Head of caudate nucleus (tissue), 42 donors: ENCODE results near the gene SOCS7.

Experiments
- DNase-seq, 42 donors: peaks; one replicate each; pipeline versions ENCODE4 v3.0.0 to v3.0.0-alpha.2; 2020 to 2021; ENCODE audit warnings: mixed read lengths in 7 of 42
- intact Hi-C: fragments of 100-400 bp; cut with DNase I; formaldehyde crosslinking; loops from one replicate; pipeline ENCODE4 v1.15.0; 2022

The SOCS7 gene

DNA sequence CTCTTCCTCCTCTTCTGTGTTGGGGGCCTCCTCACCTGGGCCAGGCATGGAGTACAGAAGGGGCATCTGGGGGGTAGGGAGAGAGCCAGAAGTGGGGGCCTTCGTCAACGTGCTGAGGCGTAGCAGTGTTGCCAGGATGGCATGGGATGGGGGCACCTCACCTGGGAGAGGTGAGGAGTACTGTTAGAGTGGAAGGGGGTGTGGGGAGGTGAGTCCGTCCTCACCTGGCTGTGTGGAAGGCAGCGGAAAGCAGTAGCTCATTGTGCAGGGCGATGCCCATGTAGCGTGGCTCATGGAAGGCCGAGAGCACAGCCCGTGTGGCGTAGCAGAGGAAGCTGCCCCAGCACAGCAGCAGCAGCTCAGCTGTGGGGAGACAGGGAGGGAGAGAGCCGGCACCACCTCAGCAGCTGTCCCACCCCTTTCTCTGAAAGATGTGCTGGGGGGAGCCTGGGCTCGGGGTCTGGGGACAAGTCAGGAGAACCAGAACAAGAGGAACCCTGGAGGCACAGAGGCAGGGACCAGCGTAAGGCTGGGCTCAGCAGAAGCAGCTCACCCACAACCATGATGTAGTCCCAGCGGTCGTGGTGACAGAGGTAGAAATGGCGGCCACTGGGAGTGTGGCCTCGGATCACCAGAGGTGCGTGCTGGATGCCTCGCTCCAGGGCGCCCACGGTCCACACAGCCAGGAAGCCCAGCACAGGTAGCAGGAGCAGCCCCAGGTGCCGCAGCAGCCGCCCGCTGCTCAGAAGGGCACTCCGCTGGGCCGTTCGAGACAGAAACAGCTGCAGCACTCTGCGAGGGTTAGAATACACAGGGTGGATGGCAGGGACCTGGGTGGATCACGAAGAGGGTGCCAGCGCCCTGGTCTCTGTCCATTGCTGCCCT lies 16.9 kb upstream of the SOCS7 start:
- no peak for DNase-seq
- intact Hi-C loops, result no loop called here

DNA sequence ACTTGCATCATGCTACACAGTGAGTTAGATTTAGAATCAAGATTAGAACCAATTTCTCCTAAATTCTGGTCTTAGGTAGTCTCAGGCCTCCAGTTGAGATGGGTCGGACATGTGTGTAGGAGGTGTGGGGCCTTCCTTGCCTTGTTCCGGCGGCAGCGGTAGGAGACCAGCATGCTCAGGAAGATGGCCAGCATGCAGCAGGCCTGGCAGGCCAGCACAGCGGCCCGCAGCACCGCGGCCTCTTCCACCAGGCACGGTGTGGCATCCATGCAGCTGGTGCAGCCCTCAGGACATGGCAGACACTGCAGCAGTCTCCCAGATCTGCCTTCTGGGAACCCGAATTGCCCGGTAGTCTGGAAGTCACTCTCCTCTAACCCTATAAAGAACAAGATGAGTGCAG lies 14.8 kb upstream of the SOCS7 start:
- DNase-seq, result no peak
- intact Hi-C loops, result no loop called here

DNA sequence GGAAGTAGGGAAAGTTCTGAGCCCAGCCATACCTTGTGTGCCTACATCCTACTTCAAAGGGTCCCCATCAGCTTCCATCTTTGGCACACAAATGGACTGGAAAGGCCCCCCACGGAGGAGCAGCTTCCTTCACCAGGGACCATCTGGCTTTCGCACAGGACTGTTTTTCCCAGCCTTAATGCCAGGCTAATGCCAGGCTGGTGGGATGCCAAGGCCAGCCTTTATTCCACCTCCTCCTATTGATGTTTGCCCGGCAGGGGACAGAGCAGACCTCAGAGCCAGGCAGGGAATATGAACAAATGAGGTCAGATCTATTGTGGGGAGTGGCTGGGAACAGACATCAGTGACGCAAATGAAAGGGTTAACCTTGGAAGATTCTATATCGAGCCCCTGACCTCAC lies 13.6 kb upstream of the SOCS7 start:
- DNase-seq, result peak in 2 of 42 donors; percentile 39
- intact Hi-C loops, result no loop called here

DNA sequence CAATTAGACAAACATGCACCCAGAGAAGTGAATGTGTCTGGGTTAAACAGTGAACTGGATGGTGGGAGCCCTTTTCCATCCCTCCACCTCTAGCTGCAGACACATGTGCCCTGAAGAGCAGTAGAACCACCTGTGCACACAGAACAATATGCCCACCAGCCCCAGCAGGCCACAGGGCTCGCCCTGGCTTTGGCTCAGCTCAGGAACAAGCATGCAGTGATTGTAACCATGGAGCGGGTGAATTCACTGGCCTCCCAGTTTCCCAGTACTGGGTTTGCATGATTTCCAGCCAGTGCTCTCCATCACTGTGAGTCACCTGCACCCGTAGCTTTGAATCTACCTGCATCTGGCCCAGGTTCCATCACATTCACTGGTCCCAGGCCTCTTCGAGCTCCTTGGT lies 13.1 kb upstream of the SOCS7 start:
- no peak for DNase-seq
- intact Hi-C loops, result no loop called here

DNA sequence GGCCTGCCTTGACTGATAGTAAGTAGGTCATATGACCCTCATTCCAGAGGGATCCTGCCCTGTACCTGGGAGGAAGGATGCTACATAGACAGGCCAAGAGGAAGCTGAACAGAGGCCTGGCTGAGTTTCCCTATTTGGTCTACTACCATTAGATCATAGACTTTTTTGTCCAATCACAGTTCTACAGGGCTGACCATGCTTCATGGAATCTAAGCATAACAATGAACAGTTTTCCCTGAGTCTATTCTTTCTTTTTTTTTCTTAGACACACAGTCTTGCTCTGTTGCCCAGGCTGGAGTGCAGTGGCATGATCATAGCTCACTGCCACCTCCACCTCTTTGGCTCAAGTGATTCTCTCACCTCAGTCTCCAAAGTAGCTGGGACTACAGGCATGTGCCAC lies 11.8 kb upstream of the SOCS7 start:
- intact Hi-C loops, result no loop called here
- DNase-seq, result no peak

DNA sequence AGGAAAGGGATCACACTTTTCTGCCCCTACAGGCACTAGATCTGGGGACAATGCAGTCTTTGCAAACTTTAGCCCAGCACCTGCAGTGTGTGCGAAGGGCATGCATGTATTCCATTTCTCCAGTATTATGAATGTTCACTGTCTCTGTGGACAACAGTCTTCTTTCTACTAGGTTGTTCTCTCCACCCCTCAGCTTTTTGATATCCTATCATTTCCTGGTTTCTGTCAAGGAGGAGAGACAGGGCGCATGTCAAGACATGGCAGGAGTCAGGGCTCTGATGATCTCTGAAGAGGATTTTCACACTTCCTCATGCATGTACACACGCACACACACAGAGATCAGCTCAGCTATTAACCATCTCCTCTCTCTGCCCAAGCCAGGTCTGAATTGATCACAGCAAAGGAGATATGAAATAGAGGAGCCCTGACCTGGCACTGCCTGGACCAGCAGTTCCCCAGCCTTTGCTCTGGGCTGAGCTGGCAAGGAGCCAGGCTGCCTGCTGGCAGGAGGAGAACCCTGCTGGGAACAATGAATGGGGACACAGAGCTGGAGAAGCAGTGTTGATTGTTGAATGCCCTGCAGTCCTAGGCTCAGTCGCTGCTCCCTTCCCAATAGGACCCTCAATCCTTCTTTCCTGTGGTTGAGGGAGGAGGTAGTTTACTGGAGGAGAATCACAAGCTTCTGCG lies 10.5 kb upstream of the SOCS7 start:
- peak; percentile 64 to 95 (median 89) for DNase-seq
- intact Hi-C loops, result no loop called here

DNA sequence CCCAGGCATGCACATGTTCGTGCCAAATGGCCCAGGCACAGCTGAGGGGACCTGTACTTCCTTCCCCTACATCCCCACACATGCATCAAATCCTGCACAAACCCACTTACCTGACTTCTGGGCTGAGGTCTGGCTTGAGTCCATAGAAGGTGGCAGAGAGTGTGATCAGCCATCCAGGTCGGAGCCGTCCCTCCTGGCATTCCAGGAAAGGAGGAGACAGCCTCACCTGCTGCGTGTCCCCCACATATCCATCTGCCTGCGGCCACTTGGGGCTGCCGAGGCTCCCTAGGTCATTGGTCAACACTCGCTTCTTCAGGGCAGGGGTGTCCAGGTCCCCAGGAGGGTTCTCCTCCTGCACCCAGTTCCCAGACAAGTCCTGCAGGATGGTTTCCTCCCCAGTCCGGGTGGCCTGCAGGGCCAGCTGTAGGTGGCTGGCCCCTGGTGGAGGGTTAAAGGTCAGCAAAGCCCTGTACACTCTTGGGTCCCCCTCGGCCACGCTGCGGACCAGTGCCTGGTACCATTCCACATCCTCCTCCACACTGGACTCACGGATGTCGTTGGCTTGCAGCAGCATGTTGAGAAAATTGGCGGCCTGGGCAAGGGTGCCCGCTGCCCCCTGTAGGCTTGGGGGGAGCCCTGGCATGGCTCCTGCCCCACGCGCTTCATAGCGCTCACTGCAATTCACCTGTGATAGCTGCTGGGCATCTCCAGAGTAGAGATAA lies 8.6 kb upstream of the SOCS7 start:
- intact Hi-C loops, result no loop called here
- no peak for DNase-seq

DNA sequence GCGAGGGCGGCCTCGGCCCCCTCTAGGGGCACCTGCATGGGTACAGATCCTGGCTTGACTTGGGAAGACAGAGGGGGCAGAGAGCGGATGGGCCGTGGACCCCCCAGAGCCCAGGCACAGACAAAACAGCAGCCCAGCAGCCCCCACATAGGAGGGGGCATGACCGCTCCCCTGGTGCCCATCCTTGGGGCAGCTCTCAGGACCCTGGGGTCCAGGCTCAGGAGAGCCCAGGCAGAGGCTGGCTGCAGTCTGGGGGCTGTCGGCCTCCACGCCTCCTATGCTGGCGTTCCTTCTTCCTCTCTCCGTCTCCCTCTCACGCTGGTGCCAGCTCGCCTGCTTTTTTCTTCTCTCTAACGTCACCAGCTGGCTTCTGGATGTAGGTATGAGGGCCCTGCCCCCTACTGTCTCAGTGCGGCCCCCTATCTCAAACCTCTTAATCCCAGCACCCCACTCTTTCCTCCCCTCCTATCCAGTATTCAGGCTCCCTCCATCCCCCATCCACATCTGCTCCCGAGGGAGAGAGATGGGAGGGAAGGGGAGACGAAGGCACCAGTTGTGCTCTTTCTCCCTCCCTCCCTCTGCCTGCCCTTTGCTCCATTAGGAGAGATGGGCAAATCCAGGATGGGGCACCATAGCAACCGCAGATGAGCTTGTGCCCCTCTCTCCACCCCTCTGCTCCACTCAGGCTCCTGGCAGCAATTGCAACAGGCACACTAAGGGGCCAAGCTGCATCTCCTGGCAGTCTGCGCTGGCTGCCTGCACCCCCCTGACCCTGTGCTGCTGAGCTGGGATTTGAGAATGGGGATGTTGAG lies 7.8 kb upstream of the SOCS7 start, which contains the start of gene GPR179:
Gene GPR179, minus strand, starts transcription at position 349 of the 812 bp plus-strand sequence. Its CDS starts 167 bp downstream, at position 182.
- peak in 4 of 42 donors; percentile 13 to 47 (median 32) for DNase-seq
- intact Hi-C loops, result no loop called here

DNA sequence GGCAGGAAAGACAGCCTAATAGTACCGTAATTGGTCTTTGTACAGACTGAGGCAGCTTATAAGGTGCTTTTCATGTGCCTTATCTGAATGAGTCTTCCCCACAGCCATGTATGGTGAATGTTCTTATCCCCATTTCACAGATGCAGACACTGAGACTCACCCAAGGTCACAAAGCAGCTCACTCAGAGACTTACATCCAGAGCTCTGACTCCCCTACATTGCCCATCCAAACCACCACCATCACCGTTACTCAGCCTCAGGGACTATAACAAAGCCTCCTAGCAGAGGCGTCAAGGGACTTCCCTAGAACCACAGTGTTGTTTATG lies 7.3 kb upstream of the SOCS7 start:
- no peak for DNase-seq
- intact Hi-C loops, result no loop called here

DNA sequence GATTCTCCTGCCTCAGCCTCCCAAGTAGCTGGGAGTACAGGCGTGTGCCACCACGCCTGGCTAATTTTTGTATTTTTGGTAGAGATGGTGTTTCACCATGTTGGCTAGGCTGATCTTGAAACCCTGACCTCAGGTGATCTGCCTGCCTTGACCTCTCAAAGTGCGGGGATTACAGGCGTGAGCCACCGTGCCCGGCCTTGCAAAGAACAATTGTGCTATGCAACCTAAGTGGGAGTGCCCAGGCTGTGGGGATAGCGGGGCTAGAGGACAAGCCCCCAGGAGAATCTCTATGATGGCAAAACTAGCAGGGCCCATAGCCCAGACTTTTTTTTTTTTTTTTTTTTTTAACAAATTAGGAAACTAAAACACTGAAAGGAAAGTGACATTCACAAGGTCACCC lies 5.9 kb upstream of the SOCS7 start:
- DNase-seq, result no peak

DNA sequence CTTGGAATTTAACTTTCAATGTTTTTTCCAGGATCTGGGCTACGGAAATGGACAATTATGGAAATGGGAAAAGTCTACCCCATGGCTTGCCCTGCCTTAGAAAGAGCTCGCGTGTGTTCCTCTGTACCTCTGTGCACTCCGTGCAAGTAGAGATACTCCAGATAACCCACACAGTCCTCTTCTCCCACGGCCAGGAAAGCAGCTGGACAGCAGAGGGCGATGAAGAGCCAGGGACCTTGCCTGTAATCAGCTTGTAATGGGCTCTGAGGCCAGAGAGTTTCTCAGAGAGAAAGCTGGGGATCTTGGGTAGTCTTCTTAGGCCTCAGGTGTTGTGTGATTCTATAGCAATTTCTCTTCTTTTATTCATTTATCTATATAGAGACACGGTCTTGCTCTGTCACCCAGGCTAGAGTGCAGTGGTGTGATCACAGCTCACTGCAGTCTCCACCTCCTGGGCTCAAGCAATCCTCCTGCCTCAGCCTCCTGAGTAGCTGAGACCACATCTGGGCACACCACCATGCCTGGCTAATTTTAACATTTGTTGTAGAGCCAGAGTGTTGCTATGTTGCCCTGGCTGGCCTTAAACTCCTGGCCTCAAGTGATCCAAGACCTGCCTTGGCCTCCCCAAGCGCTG lies 2.4 kb upstream of the SOCS7 start:
- intact Hi-C loops, result no loop called here
- DNase-seq, result peak; percentile 66 to 95 (median 88)

More for the DNA sequence above, 5.9 kb upstream of the SOCS7 start:
- intact Hi-C loops, result no loop called here

DNA sequence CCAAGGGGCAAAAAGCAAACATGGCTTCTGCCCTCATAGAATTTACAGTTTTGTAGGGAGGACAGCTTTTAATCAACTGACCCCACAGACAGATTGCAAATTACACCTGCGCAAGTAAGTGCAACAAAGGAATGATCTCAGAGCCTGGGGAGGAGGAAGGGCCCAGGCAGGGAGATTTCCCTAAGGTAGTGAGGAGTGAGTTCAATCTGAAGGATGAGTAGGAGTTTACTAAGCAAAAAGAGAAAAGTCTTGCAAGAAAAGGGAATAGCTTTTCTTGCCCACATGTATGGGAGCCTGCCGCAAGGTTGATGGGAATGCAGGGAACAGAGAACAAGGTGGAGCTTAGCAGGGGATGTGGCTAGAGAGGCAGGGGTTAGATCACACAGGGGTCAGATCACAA lies 1.6 kb upstream of the SOCS7 start:
- DNase-seq, result peak in 18 of 42 donors; percentile 12 to 77 (median 37)
- intact Hi-C loops, result loop anchor here (5.0 kb wide), 1 partner anchor 62 kb away; no protein-coding TSS in a partner anchor

DNA sequence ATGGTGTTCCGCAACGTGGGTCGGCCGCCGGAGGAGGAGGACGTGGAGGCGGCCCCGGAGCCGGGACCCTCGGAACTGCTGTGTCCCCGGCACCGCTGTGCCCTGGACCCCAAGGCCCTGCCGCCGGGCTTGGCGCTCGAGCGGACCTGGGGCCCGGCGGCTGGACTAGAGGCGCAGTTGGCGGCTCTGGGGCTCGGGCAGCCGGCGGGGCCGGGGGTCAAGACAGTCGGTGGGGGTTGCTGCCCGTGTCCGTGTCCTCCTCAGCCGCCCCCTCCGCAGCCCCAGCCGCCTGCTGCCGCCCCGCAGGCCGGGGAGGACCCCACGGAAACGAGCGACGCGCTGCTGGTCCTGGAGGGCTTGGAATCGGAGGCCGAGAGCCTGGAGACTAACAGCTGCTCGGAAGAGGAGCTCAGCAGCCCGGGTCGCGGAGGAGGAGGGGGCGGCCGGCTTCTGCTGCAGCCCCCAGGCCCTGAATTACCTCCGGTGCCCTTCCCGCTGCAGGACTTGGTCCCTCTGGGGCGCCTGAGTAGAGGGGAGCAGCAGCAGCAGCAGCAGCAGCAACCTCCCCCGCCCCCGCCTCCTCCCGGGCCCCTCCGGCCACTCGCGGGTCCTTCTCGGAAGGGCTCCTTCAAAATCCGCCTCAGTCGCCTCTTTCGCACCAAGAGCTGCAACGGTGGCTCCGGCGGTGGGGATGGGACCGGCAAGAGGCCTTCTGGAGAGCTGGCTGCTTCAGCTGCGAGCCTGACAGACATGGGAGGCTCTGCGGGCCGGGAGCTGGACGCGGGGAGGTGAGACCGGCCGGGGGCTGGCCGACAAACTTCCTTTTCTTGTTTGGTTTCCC lies 821 bp downstream of the SOCS7 start:
- intact Hi-C loops, result loop anchor here (5.0 kb wide), 1 partner anchor 60 kb away; no protein-coding TSS in a partner anchor
- DNase-seq, result peak in 34 of 42 donors; percentile 13 to 65 (median 41)

DNA sequence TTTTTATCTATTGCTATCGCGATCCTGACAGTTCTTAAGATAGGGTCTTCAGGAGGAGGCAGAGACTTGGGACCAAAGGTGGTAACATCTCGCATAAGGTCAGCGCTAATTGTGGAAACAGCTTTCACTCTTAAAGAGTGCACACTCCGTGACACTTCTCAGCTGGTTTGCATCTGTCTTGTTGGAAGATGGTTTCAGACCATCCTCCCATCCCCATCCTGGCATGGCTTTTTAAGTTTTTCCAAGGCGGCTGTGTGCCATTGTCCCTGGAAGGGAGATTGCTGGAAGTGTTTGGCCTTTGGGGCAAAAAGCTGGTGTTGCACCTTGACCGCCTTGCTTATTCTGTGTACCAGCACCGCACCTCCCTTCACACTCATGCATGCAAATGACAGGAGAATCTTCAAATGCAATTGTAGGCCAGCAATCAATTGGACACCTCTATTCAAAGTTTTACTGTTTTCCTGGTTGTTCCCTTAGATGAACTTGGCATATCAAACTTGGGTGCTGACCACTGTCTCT lies 1.5 kb downstream of the SOCS7 start:
- DNase-seq, result no peak

DNA sequence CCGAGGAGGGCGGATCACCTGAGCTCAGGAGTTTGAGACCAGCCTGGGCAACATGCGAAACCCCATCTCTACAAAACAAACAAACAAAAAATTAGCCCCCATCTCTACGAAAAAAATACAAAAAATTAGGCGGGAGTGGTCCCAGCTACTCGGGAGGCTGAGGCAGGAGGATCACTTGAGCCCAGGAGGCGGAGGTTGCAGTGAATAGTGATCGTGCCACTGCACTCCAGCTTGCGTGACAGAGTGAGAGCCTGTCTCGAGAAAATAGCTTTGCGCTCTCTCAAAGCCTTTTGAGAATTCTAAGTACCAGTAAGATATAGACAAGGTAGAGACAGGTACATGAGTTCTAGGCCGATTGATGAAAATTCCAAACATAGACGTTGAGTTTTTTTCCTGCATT lies 2.0 kb downstream of the SOCS7 start:
- DNase-seq, result no peak

More for the DNA sequence above, 1.5 kb downstream of the SOCS7 start:
- intact Hi-C loops, result loop anchor here (5.0 kb wide), 1 partner anchor 59 kb away; no protein-coding TSS in a partner anchor

DNA sequence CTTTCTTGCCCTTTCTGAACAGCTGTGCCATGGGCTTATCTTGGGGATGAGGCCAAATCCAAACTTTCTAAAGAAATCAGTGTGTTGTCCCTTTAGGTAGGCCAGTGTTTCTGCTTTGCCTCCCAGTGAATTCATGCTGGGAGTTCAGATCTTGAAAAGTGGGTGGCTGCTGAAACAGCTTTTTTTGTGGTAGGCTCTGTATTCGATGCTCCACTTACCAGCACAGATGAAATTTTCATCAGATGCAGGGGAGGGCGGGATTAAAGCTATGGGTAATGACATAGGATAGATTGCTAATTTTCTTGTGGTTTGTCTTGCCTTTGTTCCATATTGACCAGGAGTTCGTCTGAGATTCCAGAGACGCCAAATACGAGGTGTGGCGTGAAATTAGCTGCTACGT lies 2.8 kb downstream of the SOCS7 start:
- intact Hi-C loops, result loop anchor here (5.0 kb wide), 1 partner anchor 58 kb away; no protein-coding TSS in a partner anchor
- peak in 5 of 42 donors; percentile 29 to 54 (median 37) for DNase-seq

More for the DNA sequence above, 2.0 kb downstream of the SOCS7 start:
- intact Hi-C loops, result loop anchor here (5.0 kb wide), 1 partner anchor 59 kb away; no protein-coding TSS in a partner anchor

DNA sequence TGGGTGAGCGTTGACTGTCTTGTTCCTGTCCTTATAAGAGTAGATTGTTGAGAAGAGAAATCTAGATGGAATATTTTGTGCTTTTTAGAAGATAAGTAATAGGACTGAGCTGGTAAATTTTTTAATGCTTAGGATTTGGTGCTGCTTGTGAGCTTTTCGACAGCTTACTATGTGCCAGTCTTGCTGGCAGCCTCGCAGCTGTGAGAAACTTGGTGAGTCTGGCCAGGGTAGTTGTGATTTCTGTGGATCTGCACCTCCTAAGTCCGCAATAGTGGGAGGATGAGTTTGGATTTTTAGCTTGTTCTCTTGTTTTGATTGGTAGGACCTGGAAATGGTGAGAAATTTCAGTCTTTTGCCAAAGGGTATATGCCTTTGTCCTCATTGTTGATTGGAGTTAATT lies 3.6 kb downstream of the SOCS7 start:
- intact Hi-C loops, result no loop called here
- no peak for DNase-seq
